ENCODE results near the gene ATG101.

The ATG101 gene, protein sequence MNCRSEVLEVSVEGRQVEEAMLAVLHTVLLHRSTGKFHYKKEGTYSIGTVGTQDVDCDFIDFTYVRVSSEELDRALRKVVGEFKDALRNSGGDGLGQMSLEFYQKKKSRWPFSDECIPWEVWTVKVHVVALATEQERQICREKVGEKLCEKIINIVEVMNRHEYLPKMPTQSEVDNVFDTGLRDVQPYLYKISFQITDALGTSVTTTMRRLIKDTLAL

DNA sequence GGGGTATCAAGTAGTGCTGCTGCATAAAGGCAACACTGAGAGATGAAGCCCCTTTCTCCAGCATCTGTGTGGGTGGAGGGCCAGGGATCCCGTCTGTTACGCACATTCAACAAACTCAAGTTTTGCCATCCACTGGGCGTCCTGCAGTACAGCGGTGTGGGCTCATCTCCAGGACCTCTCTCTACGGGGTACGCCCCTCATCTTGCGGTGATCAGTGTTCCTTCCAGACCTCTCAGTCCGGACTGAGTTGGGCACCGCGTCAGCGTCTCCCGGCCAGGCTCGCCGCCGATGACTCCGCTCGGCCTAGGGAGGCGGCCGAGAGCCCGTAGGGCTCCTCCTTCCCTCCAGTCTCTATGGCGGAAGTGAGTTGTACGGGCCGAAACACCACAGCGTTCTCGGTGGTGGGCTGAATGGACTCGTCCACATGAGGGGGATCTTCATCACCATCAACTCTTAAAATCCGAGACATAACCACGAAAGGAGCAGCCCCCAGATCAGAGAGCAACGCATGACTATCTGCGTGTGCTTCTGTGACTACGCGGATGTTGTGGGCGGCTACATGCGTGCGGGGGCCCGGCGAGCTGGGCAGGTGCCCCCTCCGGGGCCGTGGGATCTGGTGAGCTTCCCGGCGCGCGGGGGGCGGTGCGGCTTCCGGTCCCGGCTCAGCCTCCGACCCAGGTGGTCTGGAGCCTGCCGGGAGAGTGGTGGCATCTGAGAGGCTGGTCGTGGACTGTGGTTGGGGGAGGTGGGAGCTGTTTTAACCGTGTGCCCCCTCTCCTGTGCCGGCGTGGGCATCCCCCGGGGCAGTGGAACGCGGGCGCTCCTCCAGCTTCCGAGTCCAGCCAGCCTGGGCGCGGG lies at the start of gene ATG101:
ATG101 (plus strand) TSS at position 652 of the 858 bp plus-strand sequence. CDS start 3,673 bp downstream, outside the sequence.
- Histone ChIP-seq H3K27me3 (ENCODE audit: insufficient read depth, low read length) (no peaks in the 10 kb centered on the region), H4K20me1 (ENCODE audit: insufficient read depth, low read length) (no peaks in the 10 kb centered on the region), H3K4me1 (ENCODE audit: insufficient read depth, low read length, severe bottlenecking) (peaks cover 41% of the 10 kb centered on the region)

DNA sequence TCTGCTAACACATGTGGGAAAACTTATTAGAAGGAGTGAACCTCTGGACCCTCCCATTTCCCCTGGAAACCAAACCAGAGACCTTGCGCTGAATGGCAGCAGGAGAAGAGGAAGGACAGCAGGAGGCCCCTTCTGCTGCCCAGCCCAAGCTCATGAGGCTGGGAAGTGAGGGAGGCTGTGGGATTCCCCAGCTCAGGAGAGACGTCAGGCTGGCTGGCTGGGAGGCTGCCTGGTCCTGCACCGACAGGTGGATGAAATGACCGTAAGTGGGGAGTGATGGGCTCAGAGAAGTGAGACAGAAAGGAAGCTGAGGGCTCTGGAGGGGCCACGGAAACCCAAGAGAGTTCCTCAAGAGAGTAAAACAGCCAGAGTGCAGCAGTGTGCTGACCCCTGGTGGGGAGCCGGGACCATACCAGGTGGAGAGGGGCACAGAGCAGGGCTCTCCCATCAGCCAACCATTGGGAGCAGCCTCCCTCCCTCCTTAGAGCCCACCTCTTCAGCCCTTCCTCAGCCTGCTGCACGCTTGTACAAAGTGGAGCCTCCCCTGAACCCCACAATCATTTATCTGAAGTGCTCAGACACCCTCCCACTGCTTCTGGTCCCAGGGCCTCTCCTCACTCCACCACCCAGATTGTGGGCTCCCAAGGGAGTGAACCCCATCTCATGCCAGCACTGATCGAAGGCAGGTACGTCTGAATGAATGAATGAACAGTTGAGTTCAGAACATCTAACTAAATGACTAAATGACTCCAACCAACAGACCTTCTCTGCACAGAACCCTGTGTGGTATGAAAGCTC lies 49.0 kb upstream of the ATG101 start:
- Histone ChIP-seq H3K9me2 (ENCODE audit: low read depth, low read length) (no peaks in the 10 kb centered on the region), H3K79me2 (ENCODE audit: insufficient read depth, low read length) (no peaks in the 10 kb centered on the region), H2AFZ (ENCODE audit: low read length) (no peak overlapping the region), H3K36me3 (ENCODE audit: insufficient read depth, low read length) (no peaks in the 10 kb centered on the region), H3K4me1 (ENCODE audit: insufficient read depth, low read length, severe bottlenecking) (peaks cover 25% of the 10 kb centered on the region), H3K4me2 (ENCODE audit: low read length) (no peak overlapping the region), H4K20me1 (ENCODE audit: insufficient read depth, low read length) (no peaks in the 10 kb centered on the region), H3K9me3 (ENCODE audit: low read length) (no peaks in the 10 kb centered on the region), H3K4me3 (ENCODE audit: low read depth, low read length, poor library complexity, severe bottlenecking) (no peak overlapping the region), H3K27me3 (ENCODE audit: insufficient read depth, low read length) (peaks cover 3% of the 10 kb centered on the region; the same call in 1 of the 2 replicates), H3F3A (ENCODE audit: insufficient read depth, low read length) (no peaks in the 10 kb centered on the region; the same call in 1 of the 2 replicates), H3K27ac (ENCODE audit: low read depth, low read length, poor library complexity, severe bottlenecking) (no peak overlapping the region), H3K9ac (ENCODE audit: low read length) (no peak overlapping the region)
- TF ChIP-seq, protein P1, sequence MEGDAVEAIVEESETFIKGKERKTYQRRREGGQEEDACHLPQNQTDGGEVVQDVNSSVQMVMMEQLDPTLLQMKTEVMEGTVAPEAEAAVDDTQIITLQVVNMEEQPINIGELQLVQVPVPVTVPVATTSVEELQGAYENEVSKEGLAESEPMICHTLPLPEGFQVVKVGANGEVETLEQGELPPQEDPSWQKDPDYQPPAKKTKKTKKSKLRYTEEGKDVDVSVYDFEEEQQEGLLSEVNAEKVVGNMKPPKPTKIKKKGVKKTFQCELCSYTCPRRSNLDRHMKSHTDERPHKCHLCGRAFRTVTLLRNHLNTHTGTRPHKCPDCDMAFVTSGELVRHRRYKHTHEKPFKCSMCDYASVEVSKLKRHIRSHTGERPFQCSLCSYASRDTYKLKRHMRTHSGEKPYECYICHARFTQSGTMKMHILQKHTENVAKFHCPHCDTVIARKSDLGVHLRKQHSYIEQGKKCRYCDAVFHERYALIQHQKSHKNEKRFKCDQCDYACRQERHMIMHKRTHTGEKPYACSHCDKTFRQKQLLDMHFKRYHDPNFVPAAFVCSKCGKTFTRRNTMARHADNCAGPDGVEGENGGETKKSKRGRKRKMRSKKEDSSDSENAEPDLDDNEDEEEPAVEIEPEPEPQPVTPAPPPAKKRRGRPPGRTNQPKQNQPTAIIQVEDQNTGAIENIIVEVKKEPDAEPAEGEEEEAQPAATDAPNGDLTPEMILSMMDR (IDR thresholded peaks at IDR 0.05; ENCODE audit: low read length) = peak; percentile 80
- no peak for TF ChIP-seq EZH2 (IDR thresholded peaks at IDR 0.05; ENCODE audit: borderline replicate concordance, low read length)

More for the DNA sequence above, at the start of gene ATG101:
- peaks cover 24% of the 10 kb centered on the region; the same call in 1 of the 2 replicates for H3K36me3 ChIP-seq (ENCODE audit: insufficient read depth, low read length)
- H2AFZ ChIP-seq (ENCODE audit: low read length) = no peak within 1 kb of the TSS
- peaks cover 21% of the 10 kb centered on the region for H3K79me2 ChIP-seq (ENCODE audit: insufficient read depth, low read length)
- H3F3A ChIP-seq (ENCODE audit: insufficient read depth, low read length) = no peaks in the 10 kb centered on the region
- H3K4me2 ChIP-seq (ENCODE audit: low read length) = peak within 1 kb of the TSS; percentile 88
- H3K4me3 ChIP-seq (ENCODE audit: low read depth, low read length, poor library complexity, severe bottlenecking) = peak within 1 kb of the TSS; percentile 89
- no peaks in the 10 kb centered on the region for H3K9me2 ChIP-seq (ENCODE audit: low read depth, low read length)
- peak within 1 kb of the TSS; percentile 60 for H3K27ac ChIP-seq (ENCODE audit: low read depth, low read length, poor library complexity, severe bottlenecking)
- peak within 1 kb of the TSS; percentile 83 for H3K9ac ChIP-seq (ENCODE audit: low read length)
- TF ChIP-seq EZH2 (IDR thresholded peaks at IDR 0.05; ENCODE audit: borderline replicate concordance, low read length) = no peak
- TF ChIP-seq, protein P1 (IDR thresholded peaks at IDR 0.05; ENCODE audit: low read length) = peak; percentile 88
- H3K9me3 ChIP-seq (ENCODE audit: low read length) = no peaks in the 10 kb centered on the region

DNA sequence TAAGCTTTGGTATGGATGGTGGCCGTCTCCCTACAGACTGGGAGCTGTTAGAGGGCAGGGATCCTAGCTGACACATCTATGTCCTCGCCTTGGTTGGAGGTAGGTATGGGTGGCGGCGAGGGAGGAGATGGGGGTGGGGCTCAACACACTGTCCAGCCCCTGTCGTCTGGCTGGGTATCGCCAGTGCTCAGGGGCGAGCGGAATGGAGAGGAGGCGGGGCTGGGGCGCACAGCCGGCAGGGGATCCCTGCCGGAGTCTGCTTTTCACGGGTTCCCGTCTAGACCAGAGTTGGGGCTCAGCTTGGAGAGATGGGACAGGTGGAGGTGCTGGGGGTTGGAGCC lies 47.0 kb upstream of the ATG101 start:
- no peak overlapping the region for H3K27ac ChIP-seq (ENCODE audit: low read depth, low read length, poor library complexity, severe bottlenecking)

More for the DNA sequence above, 47.0 kb upstream of the ATG101 start:
- no peaks in the 10 kb centered on the region for H3K36me3 ChIP-seq (ENCODE audit: insufficient read depth, low read length)
- no peaks in the 10 kb centered on the region for H3K27me3 ChIP-seq (ENCODE audit: insufficient read depth, low read length)
- H3F3A ChIP-seq (ENCODE audit: insufficient read depth, low read length) = no peaks in the 10 kb centered on the region; the same call in 1 of the 2 replicates
- no peaks in the 10 kb centered on the region for H3K9me3 ChIP-seq (ENCODE audit: low read length)
- H3K9ac ChIP-seq (ENCODE audit: low read length) = peak overlapping the region; percentile 59; the same call in 1 of the 2 replicates
- H3K4me3 ChIP-seq (ENCODE audit: low read depth, low read length, poor library complexity, severe bottlenecking) = peak overlapping the region; percentile 58
- peak overlapping the region; percentile 75 for H3K4me2 ChIP-seq (ENCODE audit: low read length)
- H3K4me1 ChIP-seq (ENCODE audit: insufficient read depth, low read length, severe bottlenecking) = peaks cover 31% of the 10 kb centered on the region
- no peaks in the 10 kb centered on the region for H3K9me2 ChIP-seq (ENCODE audit: low read depth, low read length)
- no peak overlapping the region for H2AFZ ChIP-seq (ENCODE audit: low read length)
- H3K79me2 ChIP-seq (ENCODE audit: insufficient read depth, low read length) = no peaks in the 10 kb centered on the region
- no peak for TF ChIP-seq EZH2 (IDR thresholded peaks at IDR 0.05; ENCODE audit: borderline replicate concordance, low read length)
- TF ChIP-seq, protein P1 (IDR thresholded peaks at IDR 0.05; ENCODE audit: low read length) = no peak
- no peaks in the 10 kb centered on the region for H4K20me1 ChIP-seq (ENCODE audit: insufficient read depth, low read length)

All from OCI-LY1 (cell line).